GM18519 (cell line): Measurements from ENCODE around the gene TBC1D16.

Source experiments
- ATAC-seq: cut with Tn5 transposase; IDR thresholded peaks from one replicate; pipeline ENCODE4 v1.9.1; 2021; ENCODE audit warnings: mild to moderate bottlenecking, moderate library complexity; ENCODE audit not compliant: unreplicated experiment, low FRiP score

Gene TBC1D16

GRCh38 chr17:79930877-79931816 lies 104.5 kb downstream of the TBC1D16 start:
- no peak for ATAC-seq

- ATAC-seq: no peak
Observed at GRCh38 chr17:79930062-79930876, 105.4 kb downstream of the TBC1D16 start.

GRCh38 chr17:79929257-79930061 lies 106.2 kb downstream of the TBC1D16 start:
- no peak for ATAC-seq

DNA sequence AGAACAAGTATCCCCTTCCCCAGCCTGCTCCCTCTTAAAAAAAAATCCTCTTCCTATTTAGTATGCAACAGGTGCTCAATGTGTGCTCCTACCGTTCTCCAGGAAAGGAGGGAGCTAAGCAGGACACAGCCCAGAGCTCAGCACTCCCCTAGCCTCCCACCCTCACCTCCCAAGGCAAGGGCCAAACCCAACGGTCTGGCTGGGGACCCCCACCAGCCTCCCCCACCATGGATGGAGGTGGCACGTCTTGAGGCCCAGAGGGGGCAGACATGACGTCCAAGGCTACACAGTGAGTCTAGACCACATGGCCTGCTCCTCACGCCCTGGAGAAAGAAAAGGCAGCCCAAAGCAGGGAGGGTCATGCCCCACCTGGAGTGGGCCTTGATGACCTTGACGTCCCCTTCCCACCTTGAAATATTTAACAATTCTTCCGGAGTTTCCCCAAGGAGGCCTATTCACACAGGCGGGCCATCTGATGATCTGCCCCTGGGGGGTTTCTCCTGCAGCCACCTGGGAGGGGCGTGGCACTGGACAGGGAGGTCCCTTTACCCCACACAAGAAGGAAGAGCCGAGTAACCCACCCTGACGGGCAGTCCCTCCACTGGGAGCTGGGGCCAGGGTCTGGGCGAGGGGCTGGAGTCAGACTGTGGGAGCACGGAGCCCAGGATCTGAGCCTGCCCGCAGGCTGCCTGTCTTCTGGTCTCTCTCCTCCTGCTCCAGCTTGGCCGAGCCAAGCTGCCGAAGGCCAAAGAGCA lies 107.0 kb downstream of the TBC1D16 start:
- no peak for ATAC-seq

DNA sequence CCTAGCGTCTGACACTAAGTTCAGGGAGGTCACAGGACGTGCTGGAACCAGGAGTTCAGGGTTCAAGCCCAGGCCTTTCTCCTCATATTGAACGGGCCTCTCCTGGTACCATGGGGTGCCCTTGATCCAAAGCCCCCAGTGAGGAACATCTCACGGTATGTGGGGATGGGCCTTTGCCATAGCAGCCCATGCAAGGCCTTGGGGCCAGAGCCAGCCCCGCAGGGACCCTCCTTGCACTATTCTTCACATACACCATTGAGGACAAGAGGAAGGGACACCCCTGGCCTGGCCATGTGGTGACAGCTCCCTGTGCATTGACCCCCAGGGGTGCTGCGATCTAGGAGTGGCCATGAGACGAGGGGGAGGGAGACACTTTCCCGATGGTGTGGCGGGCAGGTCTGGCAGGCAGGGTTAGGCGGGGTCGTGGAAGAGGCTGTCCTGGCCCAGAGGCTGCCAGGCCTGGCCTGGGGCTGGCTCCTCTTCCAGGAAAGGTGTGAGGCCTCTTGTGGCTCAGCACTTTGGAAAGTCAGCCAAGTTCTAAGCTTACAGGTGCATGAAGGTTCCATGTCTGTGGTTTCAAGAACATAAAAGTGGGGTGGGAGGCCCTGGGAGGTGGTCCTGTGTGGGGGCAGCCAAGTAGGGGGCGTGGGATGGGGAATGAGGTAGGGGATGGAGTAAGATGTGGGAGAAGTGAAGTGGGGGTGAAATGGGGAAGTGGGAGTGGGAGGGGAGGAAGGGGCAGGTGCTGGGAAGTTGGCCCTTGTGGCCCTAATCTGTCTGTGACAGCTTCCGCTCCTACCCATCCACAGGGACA lies 107.8 kb downstream of the TBC1D16 start:
- no peak for ATAC-seq

- ATAC-seq: no peak
Observed at GRCh38 chr17:79927136-79927661, 108.5 kb downstream of the TBC1D16 start.

DNA sequence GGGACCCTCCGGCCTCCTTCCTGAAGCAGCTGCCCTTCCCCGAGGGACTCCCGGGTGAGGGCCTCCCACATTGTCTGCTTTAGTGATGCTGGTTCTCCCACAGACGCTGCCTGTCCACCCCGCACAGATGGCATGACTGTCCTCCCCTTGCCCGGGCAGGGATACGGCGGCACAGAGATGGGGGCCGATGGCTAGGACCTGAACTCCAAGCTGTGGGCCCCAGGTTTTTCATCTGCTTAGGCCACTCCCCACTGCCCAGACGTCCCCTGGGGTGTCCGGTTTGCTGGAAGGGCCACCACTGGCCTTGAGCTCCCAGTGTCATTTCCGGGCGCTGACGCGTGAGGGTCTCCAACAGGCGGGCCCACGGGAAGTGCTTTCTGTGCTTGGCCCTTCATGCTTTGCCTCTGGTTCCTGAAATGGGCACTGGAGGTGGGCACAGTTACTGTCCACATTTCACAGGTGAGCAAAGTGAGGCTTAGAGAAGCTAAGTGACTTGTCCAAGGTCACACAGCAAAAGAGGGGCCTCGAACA lies 109.0 kb downstream of the TBC1D16 start:
- ATAC-seq: no peak

- ATAC-seq: no peak
Observed at GRCh38 chr17:79926142-79926604, 109.5 kb downstream of the TBC1D16 start.

DNA sequence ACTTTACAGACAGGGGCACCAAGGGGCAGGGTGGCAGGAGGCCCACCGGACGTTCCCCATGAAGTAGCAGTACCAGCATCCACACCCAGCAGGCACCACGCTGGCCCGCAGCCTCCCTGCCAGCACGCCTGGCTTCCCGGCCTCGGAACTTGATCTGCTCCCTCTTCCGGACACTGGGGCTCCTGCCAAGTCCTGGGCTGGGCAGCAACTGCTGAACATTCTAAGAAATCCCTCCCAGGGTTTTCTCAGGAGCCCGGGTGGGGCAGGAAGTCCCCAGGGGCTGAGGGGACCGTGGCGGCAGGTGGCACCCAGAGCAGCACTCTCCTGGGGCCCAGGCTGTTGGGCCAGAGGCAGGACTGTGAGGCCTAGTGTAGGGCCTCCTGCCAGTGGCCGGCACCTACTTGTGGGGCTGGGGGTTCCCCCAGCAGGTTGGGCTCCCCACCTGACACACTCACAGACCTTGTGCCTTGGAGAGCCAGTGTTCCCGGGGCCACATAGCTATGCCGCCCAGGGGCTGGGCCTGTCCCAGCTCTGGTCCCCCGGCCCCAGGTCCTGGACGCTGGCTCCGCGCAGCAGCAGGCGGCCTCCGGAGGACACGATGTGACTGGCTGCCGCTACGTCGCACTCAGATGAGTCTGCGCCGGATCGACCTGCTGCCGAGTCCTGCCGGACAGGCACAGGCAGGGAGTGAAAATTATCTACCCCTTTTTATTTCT lies 110.3 kb downstream of the TBC1D16 start:
- no peak for ATAC-seq

DNA sequence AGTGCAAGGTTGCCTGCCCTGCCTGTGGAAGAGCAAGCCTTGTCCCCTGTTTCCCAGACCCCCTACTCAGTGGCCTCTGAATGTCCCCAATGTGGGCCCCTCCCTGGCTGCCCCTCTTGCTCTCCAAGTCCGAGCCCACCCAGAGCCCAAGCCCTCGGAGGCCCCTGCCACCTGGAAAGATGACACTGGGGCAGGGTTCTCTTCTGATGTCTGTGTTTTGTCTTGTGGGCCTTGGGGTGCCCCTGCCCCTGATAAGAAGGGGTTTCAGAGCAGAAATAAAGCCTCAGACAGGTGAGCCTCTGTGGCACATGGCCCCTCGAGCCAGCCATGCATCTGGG lies 111.1 kb downstream of the TBC1D16 start:
- no peak for ATAC-seq

DNA sequence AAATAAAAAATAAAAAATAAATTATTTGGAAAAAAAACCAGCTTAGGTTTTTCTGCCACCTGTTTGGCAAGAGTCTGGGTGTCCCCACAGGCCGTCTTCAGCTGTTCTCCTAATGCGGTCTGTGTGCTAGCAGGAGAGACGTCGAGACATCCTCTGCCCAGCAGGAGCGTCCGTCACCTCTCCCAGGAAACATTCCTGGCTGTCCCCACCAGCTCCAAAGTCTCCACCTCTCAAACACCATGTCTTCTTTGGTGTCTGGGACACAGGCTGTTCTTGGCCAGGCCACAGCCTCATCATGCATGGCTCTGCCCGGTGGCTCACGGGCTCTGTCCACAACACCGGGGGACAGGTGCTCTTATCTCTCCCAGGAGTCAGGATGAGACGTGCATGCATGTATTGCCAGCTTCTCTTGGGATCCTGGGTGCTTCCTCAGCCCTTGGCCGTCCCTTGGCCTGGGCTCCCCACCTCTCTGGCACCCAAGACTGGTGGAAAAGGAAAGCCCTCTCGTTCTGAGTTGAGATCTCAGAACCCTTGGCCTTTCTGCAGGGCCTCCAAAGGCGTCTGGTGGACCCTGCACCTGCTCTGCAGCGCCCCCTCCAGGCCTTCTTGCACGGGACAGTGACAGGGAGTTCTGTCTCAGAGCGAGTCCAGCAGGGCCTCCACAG lies 111.6 kb downstream of the TBC1D16 start:
- no peak for ATAC-seq

- ATAC-seq: no peak
Observed at GRCh38 chr17:79922798-79923197, 112.9 kb downstream of the TBC1D16 start.

- ATAC-seq: no peak
Observed at GRCh38 chr17:79922116-79922601, 113.5 kb downstream of the TBC1D16 start.

- ATAC-seq: no peak
Observed at GRCh38 chr17:79921411-79922115, 114.1 kb downstream of the TBC1D16 start.

DNA sequence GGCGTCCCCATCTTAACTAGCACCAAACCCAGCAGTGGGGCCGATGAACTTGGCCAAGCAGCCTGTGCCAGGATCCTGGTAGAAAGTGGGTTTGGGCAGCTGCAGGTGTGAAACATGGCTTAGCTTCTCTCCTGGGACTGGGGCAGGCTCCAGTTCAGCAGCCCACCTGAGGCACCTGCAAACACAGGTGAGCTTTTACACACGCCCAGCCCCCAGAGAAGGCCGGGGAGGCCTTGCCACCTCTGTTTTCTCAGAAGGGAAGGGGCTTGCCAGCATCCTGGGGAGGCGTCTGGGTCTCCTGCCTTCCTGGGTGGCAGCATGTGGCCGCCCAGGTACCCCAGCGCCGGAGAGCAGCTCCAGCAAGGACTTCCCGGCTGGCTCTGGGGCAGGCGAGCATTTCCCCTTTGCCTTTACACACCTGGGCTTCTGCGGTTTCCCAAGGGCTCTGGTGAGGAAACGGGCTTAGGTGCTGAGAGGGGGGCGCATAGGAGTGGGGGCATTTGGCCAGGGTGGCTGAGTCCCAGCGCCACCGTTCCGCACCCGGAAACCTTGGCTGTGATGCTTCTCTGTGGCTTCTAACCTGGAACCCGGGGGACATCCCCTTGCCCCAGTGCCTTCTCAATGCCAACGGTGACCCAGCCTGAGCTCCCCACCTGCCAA lies 114.8 kb downstream of the TBC1D16 start:
- ATAC-seq: no peak
